T-helper 2 cell treated with Interferon-gamma antibody and Interleukin-4, amounts not matched to agents 5 μg/mL and 100 μg/mL, for 36 hours (primary cell): ENCODE results near the gene SMIM35.

Source experiments
- DNase-seq: peaks from one replicate; pipeline ENCODE4 v3.0.0; 2021; ENCODE audit warnings: low spot score
- H3K27ac Mint-ChIP-seq: one replicate; pipeline ENCODE4 v1.8.0; 2021; ENCODE audit warnings: mild to moderate bottlenecking, mixed read lengths
- H3K27me3 Mint-ChIP-seq: one replicate; pipeline ENCODE4 v1.8.0; 2021; ENCODE audit warnings: low read depth, mixed read lengths
- H3K36me3 Mint-ChIP-seq: one replicate; pipeline ENCODE4 v1.8.0; 2021; ENCODE audit warnings: low read depth, mixed read lengths
- H3K4me1 Mint-ChIP-seq: one replicate; pipeline ENCODE4 v1.8.0; 2021; ENCODE audit warnings: low read depth, mixed read lengths
- H3K4me3 Mint-ChIP-seq: one replicate; pipeline ENCODE4 v1.8.0; 2022; ENCODE audit warnings: mild to moderate bottlenecking, moderate library complexity, mixed read lengths
- H3K9me3 Mint-ChIP-seq: one replicate; pipeline ENCODE4 v1.8.0; 2021; ENCODE audit warnings: mixed read lengths

SMIM35 gene

GRCh38 chr11:118086913-118087768 lies at the start of gene SMIM35:
TSS of gene SMIM35 (minus strand) at chr11:118086963. CDS start at chr11:118086757, 206 bp downstream.
- Mint-ChIP-seq H3K4me3 (no peak within 1 kb of the TSS), H3K4me1 (no peaks in the 10 kb centered on the region)

DNA sequence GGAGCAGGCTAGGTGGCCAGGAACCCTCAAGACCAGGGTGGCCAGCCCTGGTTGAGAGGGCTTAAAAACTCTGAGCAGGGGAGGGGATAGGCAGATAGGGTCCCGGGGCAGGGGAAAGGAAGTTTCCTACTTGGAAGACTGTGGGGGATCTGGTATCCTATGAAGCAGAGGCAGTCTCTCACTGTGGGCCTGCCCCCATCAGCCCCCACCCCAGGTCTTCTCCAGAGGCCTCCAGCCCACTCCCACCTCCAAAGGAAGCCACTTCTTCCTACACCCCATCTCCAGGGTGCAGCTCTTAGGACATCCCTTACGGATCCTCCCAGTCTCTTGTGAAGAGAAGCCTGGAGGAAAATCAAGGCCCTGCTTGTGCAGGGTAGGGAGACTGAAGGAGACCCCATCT lies 49.6 kb upstream of the SMIM35 start:
- no peaks in the 10 kb centered on the region for H3K4me1 Mint-ChIP-seq
- DNase-seq = no peak
- no peak overlapping the region for H3K27ac Mint-ChIP-seq
- no peaks in the 10 kb centered on the region for H3K9me3 Mint-ChIP-seq
- H3K4me3 Mint-ChIP-seq = no peak overlapping the region
- H3K27me3 Mint-ChIP-seq = peaks cover 36% of the 10 kb centered on the region
- H3K36me3 Mint-ChIP-seq = no peaks in the 10 kb centered on the region

More at GRCh38 chr11:118086913-118087768, at the start of gene SMIM35:
- H3K27me3 Mint-ChIP-seq = peaks cover 3% of the 10 kb centered on the region
- peaks cover 27% of the 10 kb centered on the region for H3K9me3 Mint-ChIP-seq
- H3K27ac Mint-ChIP-seq = no peak within 1 kb of the TSS
- DNase-seq = no peak
- H3K36me3 Mint-ChIP-seq = no peaks in the 10 kb centered on the region

GRCh38 chr11:118135796-118136165 lies 49.0 kb upstream of the SMIM35 start:
- Mint-ChIP-seq H3K36me3 (no peaks in the 10 kb centered on the region), H3K4me1 (no peaks in the 10 kb centered on the region), H3K27ac (no peak overlapping the region), H3K27me3 (peaks cover 38% of the 10 kb centered on the region), H3K4me3 (no peak overlapping the region), H3K9me3 (no peaks in the 10 kb centered on the region)
- no peak for DNase-seq

GRCh38 chr11:118135051-118135795 lies 48.5 kb upstream of the SMIM35 start:
- no peaks in the 10 kb centered on the region for H3K36me3 Mint-ChIP-seq
- no peak overlapping the region for H3K4me3 Mint-ChIP-seq
- no peak for DNase-seq
- no peaks in the 10 kb centered on the region for H3K4me1 Mint-ChIP-seq
- no peak overlapping the region for H3K27ac Mint-ChIP-seq
- peaks cover 37% of the 10 kb centered on the region for H3K27me3 Mint-ChIP-seq
- H3K9me3 Mint-ChIP-seq = no peaks in the 10 kb centered on the region

DNA sequence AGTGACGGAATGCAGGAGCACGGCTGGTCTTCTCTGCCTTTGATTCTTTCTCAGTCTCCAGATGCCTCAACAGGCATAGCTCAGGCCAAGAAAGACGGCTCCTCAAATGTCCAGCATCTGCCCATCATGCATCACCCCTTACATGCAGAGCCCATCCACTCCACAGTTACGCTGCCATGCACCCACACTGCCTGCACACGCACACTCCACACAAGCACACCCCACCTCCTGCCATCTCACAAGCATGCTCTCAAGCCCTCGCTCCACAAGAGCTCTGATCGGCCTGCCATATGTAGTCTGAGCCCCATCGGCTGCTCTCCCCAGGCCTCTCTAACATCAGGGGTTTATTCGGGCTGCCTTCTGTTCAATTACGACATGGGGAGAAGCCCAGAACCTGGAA lies 47.1 kb upstream of the SMIM35 start:
- no peak for DNase-seq
- Mint-ChIP-seq H3K27ac (no peak overlapping the region), H3K4me1 (peaks cover 2% of the 10 kb centered on the region), H3K36me3 (no peaks in the 10 kb centered on the region), H3K4me3 (no peak overlapping the region), H3K9me3 (no peaks in the 10 kb centered on the region), H3K27me3 (peaks cover 36% of the 10 kb centered on the region)

- no peak overlapping the region for H3K4me3 Mint-ChIP-seq
- peaks cover 37% of the 10 kb centered on the region for H3K27me3 Mint-ChIP-seq
- H3K4me1 Mint-ChIP-seq = peaks cover 2% of the 10 kb centered on the region
- no peak overlapping the region for H3K27ac Mint-ChIP-seq
- H3K36me3 Mint-ChIP-seq = no peaks in the 10 kb centered on the region
- DNase-seq = no peak
- no peaks in the 10 kb centered on the region for H3K9me3 Mint-ChIP-seq
These were observed 45.8 kb upstream of the SMIM35 start for GRCh38 chr11:118132385-118133151.

- Mint-ChIP-seq H3K4me3 (no peak overlapping the region), H3K36me3 (no peaks in the 10 kb centered on the region), H3K27me3 (peaks cover 31% of the 10 kb centered on the region), H3K4me1 (peaks cover 2% of the 10 kb centered on the region), H3K9me3 (no peaks in the 10 kb centered on the region), H3K27ac (no peak overlapping the region)
- DNase-seq = no peak
These were observed 42.9 kb upstream of the SMIM35 start for GRCh38 chr11:118129471-118130172.

DNA sequence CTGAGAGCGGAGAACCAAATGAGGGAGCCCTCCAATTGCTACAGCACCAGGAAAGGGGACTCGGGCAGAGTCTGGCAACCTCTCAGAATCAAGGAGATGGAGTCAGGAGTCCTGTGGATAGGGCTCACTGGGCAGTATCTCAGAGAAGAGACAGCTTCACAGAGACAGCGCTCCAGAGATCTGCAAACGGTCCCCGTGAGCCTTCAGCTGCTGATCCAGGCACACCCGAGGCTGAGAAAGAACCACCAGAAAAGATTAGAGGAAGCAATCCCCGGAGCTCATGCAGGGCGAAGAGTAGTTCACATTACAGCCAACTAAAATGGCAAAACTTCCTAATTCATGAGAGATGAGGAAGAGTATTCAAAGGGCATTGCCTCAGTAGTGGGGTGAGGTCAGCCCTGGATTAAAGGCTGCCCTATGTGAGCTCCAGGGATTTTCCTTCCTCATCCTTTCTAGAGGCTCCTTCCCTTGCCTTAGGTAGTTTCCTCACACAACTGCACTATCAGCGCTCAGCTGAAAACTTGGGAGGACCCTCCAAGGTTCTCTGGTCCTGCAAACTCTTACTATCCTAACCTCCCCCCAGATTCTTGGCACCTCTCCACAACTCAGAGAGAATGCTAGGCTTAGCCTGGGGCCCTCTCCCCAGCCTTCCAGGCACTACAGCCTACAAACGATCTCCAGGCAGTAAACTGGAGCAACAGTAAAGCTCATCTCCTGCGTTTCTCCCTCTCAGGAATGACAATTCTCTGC lies 42.1 kb upstream of the SMIM35 start:
- Mint-ChIP-seq H3K27me3 (peaks cover 24% of the 10 kb centered on the region), H3K36me3 (no peaks in the 10 kb centered on the region), H3K27ac (no peak overlapping the region), H3K4me3 (no peak overlapping the region), H3K4me1 (peaks cover 2% of the 10 kb centered on the region), H3K9me3 (no peaks in the 10 kb centered on the region)
- DNase-seq = no peak

- no peak for DNase-seq
- Mint-ChIP-seq H3K27me3 (peaks cover 22% of the 10 kb centered on the region), H3K9me3 (no peaks in the 10 kb centered on the region), H3K36me3 (no peaks in the 10 kb centered on the region), H3K27ac (no peak overlapping the region), H3K4me1 (peaks cover 2% of the 10 kb centered on the region), H3K4me3 (no peak overlapping the region)
These were observed 41.5 kb upstream of the SMIM35 start for GRCh38 chr11:118128310-118128709.

DNA sequence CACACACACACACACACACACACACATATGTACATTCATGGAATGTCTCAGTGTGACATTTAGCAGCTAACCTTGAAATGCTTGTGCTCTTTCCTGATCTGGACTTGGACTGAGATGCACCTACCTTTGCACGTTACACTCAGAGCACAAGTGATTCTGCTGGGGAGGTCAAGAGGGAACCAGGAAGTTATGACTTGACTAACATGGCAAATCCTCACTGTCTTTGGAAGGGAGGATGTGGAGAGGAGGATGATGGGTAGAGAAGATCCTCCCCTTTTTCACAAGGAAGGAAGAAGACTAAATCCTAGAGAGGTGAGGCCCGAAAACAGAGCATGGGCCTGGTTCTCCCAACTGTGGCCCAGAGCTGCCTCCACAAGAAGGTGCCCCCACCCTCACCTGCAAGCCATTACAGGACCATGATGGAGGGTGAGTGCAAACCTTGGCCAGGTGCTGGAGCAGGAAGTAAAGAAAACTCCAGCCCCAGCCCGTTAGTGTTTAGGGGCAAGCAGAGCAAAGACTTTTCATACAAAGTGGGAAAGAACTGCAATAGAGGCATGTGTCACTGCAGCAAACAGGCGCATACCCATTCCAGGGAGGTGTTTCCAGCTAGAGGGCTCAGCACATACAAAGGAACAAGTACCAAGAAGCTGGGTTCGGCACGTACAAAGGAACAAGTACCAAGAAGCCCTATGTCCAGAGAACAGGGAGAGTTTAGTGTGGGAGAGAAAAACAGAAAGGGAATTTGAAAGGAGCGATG lies 39.5 kb upstream of the SMIM35 start:
- Mint-ChIP-seq H3K4me3 (no peak overlapping the region), H3K27ac (no peak overlapping the region), H3K9me3 (no peaks in the 10 kb centered on the region), H3K4me1 (peaks cover 2% of the 10 kb centered on the region), H3K27me3 (peaks cover 23% of the 10 kb centered on the region), H3K36me3 (no peaks in the 10 kb centered on the region)
- no peak for DNase-seq

- Mint-ChIP-seq H3K9me3 (no peaks in the 10 kb centered on the region), H3K4me3 (no peak overlapping the region), H3K4me1 (peaks cover 2% of the 10 kb centered on the region), H3K36me3 (no peaks in the 10 kb centered on the region), H3K27ac (no peak overlapping the region), H3K27me3 (peaks cover 16% of the 10 kb centered on the region)
- no peak for DNase-seq
These were observed 38.3 kb upstream of the SMIM35 start for GRCh38 chr11:118124929-118125535.

DNA sequence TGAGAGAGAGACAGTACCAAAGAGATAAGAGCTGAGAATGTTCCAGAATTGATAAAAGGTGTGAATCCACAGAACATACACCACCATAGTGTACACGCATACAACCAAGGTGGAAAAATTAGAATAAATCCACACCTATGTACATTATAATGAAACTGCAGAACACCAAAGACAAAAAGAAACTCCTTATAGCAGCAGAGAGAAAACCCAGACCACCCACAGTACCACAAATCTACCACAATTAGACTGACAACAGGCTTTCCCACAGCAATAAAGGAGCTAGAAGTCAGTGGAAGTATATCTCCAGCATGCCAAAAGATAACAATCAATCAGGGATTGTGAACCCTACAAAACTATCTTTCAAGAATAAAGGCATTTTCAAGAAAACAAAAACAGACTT lies 34.0 kb upstream of the SMIM35 start:
- peaks cover 5% of the 10 kb centered on the region for H3K4me1 Mint-ChIP-seq
- no peak overlapping the region for H3K4me3 Mint-ChIP-seq
- peaks cover 9% of the 10 kb centered on the region for H3K27me3 Mint-ChIP-seq
- no peaks in the 10 kb centered on the region for H3K36me3 Mint-ChIP-seq
- H3K27ac Mint-ChIP-seq = no peak overlapping the region
- no peak for DNase-seq
- H3K9me3 Mint-ChIP-seq = no peaks in the 10 kb centered on the region
